Activated CD4-positive, alpha-beta memory T cell treated with anti-CD3 and anti-CD28 coated beads for 36 hours (primary cell): Measurements from ENCODE around the gene TDRD7. TPM values are rescaled to one million over a fixed set of nuclear protein-coding genes. Genes with fewer than 3 reads are reported as not detected.

Source experiments
- CTCF ChIA-PET: fragments of 350-600 bp; sonication (Branson Sonifier 250); formaldehyde crosslinking; loops from one replicate; lab custom pipeline; 2021; ENCODE audit warnings: antibody characterized with exemption, inconsistent platforms; lab: Charles Lee
- POLR2A ChIA-PET: fragments of 350-600 bp; sonication (Branson Sonifier 250); formaldehyde crosslinking; loops from one replicate; lab custom pipeline; 2021; ENCODE audit warnings: antibody characterized with exemption; lab: Charles Lee
- DNase-seq: peaks from one replicate; pipeline ENCODE4 v3.0.0-alpha.2; 2020
- H3K27ac Mint-ChIP-seq: one replicate; pipeline ENCODE4 v1.8.0; 2021; ENCODE audit warnings: mixed read lengths
- H3K27me3 Mint-ChIP-seq: one replicate; pipeline ENCODE4 v1.8.0; 2021; ENCODE audit warnings: mixed read lengths
- H3K36me3 Mint-ChIP-seq: one replicate; pipeline ENCODE4 v1.8.0; 2021; ENCODE audit warnings: mixed read lengths
- H3K4me1 Mint-ChIP-seq: one replicate; pipeline ENCODE4 v1.8.0; 2021; ENCODE audit warnings: low read depth, mixed read lengths
- H3K4me3 Mint-ChIP-seq: one replicate; pipeline ENCODE4 v1.8.0; 2021; ENCODE audit warnings: mild to moderate bottlenecking, mixed read lengths
- H3K9me3 Mint-ChIP-seq: one replicate; pipeline ENCODE4 v1.8.0; 2021; ENCODE audit warnings: mixed read lengths
- intact Hi-C: fragments of 100-400 bp; cut with micrococcal nuclease; formaldehyde crosslinking; loops from one replicate; pipeline ENCODE4 v1.15.1; 2023
- total RNA-seq, 2 experiments: library from RNA; stranded (reverse); gene quantifications; one replicate each; pipeline ENCODE4 v1.2.3, GENCODE V29; 2021

TDRD7 gene
- total RNA-seq, 2 experiments from 2014 or later, result 12.3 to 12.5 TPM

GRCh38 chr9:97373331-97373730, 38.6 kb upstream of the TDRD7 start:
- Mint-ChIP-seq H3K4me1 (no peaks in the 10 kb centered on the region), H3K4me3 (no peak overlapping the region), H3K36me3 (peaks cover 12% of the 10 kb centered on the region), H3K27me3 (no peaks in the 10 kb centered on the region), H3K27ac (no peak overlapping the region), H3K9me3 (peaks cover 6% of the 10 kb centered on the region)
- POLR2A ChIA-PET, result no interaction called here
- DNase-seq, result no peak
- intact Hi-C loops, result no loop called here
- CTCF ChIA-PET, result no interaction called here

GRCh38 chr9:97374811-97375210, 37.1 kb upstream of the TDRD7 start:
- Mint-ChIP-seq H3K9me3 (no peaks in the 10 kb centered on the region), H3K4me3 (no peak overlapping the region), H3K36me3 (peaks cover 7% of the 10 kb centered on the region), H3K4me1 (no peaks in the 10 kb centered on the region), H3K27ac (no peak overlapping the region), H3K27me3 (no peaks in the 10 kb centered on the region)
- intact Hi-C loops, result no loop called here
- POLR2A ChIA-PET, result no interaction called here
- no peak for DNase-seq
- CTCF ChIA-PET, result interaction anchor here (2.3 kb wide), 1 partner anchor 12 kb away, joined by 13 read pairs; no protein-coding TSS in a partner anchor

GRCh38 chr9:97376902-97377301, 35.0 kb upstream of the TDRD7 start:
- ChIA-PET CTCF (interaction anchor here (1.8 kb wide), 1 partner anchor 10 kb away, joined by 7 read pairs; no protein-coding TSS in a partner anchor), POLR2A (no interaction called here)
- no peak for DNase-seq
- no peaks in the 10 kb centered on the region for H3K9me3 Mint-ChIP-seq
- intact Hi-C loops, result no loop called here
- H3K27ac Mint-ChIP-seq, result no peak overlapping the region
- H3K4me1 Mint-ChIP-seq, result no peaks in the 10 kb centered on the region
- H3K4me3 Mint-ChIP-seq, result no peak overlapping the region
- no peaks in the 10 kb centered on the region for H3K27me3 Mint-ChIP-seq
- no peaks in the 10 kb centered on the region for H3K36me3 Mint-ChIP-seq

- H3K36me3 Mint-ChIP-seq, result no peaks in the 10 kb centered on the region
- no peak for DNase-seq
- no peak overlapping the region for H3K27ac Mint-ChIP-seq
- ChIA-PET CTCF (interaction anchor here (1.1 kb wide), 1 partner anchor 234 kb away, joined by 3 read pairs; no protein-coding TSS in a partner anchor), POLR2A (no interaction called here)
- H3K27me3 Mint-ChIP-seq, result peaks cover 9% of the 10 kb centered on the region
- H3K4me1 Mint-ChIP-seq, result no peaks in the 10 kb centered on the region
- intact Hi-C loops, result no loop called here
- H3K9me3 Mint-ChIP-seq, result no peaks in the 10 kb centered on the region
- no peak overlapping the region for H3K4me3 Mint-ChIP-seq
Observed at GRCh38 chr9:97382099-97382718, 29.7 kb upstream of the TDRD7 start.

- DNase-seq, result no peak
- ChIA-PET CTCF (interaction anchor here (0.8 to 4.1 kb wide), 8 partner anchors 13 to 231 kb away, joined by 3 to 45 read pairs (median 4); no protein-coding TSS in a partner anchor), POLR2A (no interaction called here)
- Mint-ChIP-seq H3K4me3 (no peak overlapping the region), H3K36me3 (no peaks in the 10 kb centered on the region), H3K27me3 (peaks cover 14% of the 10 kb centered on the region), H3K27ac (no peak overlapping the region), H3K9me3 (no peaks in the 10 kb centered on the region), H3K4me1 (peaks cover 15% of the 10 kb centered on the region)
- intact Hi-C loops, result loop anchor here (5.0 kb wide), 1 partner anchor 213 kb away; no protein-coding TSS in a partner anchor
Observed at GRCh38 chr9:97384406-97385262, 27.3 kb upstream of the TDRD7 start.

GRCh38 chr9:97385626-97386264, 26.2 kb upstream of the TDRD7 start:
- POLR2A ChIA-PET, result interaction anchor here (0.8 kb wide), 1 partner anchor 12 kb away, joined by 3 read pairs; no protein-coding TSS in a partner anchor
- peaks cover 16% of the 10 kb centered on the region for H3K4me1 Mint-ChIP-seq
- CTCF ChIA-PET, result interaction anchor here (0.8 to 4.1 kb wide), 15 partner anchors 11 to 529 kb away, joined by 3 to 45 read pairs (median 12); partner anchors contain the start of gene TDRD7
- H3K27me3 Mint-ChIP-seq, result peaks cover 14% of the 10 kb centered on the region
- no peaks in the 10 kb centered on the region for H3K9me3 Mint-ChIP-seq
- H3K27ac Mint-ChIP-seq, result no peak overlapping the region
- DNase-seq, result no peak
- no peaks in the 10 kb centered on the region for H3K36me3 Mint-ChIP-seq
- intact Hi-C loops, result loop anchor here (5.0 kb wide), 1 partner anchor 212 kb away; no protein-coding TSS in a partner anchor
- H3K4me3 Mint-ChIP-seq, result no peak overlapping the region

GRCh38 chr9:97386265-97386633, 25.6 kb upstream of the TDRD7 start:
- intact Hi-C loops, result loop anchor here (5.0 kb wide), 1 partner anchor 211 kb away; no protein-coding TSS in a partner anchor
- POLR2A ChIA-PET, result interaction anchor here (0.8 kb wide), 1 partner anchor 11 kb away, joined by 3 read pairs; no protein-coding TSS in a partner anchor

GRCh38 chr9:97386733-97387503, 25.0 kb upstream of the TDRD7 start:
- peak; percentile 87 for DNase-seq
- ChIA-PET CTCF (interaction anchor here (0.6 to 4.1 kb wide), 32 partner anchors 10 to 530 kb away, joined by 3 to 45 read pairs (median 5); partner anchors contain the start of genes TDRD7 and TMOD1), POLR2A (no interaction called here)
- H3K36me3 Mint-ChIP-seq, result no peaks in the 10 kb centered on the region
- intact Hi-C loops, result loop anchor here (1.0 to 5.0 kb wide), 2 partner anchors 210 to 228 kb away; no protein-coding TSS in a partner anchor
- no peak overlapping the region for H3K27ac Mint-ChIP-seq
- no peaks in the 10 kb centered on the region for H3K9me3 Mint-ChIP-seq
- no peak overlapping the region for H3K4me3 Mint-ChIP-seq
- H3K4me1 Mint-ChIP-seq, result peaks cover 16% of the 10 kb centered on the region
- peaks cover 19% of the 10 kb centered on the region for H3K27me3 Mint-ChIP-seq

More at GRCh38 chr9:97386265-97386633, 25.6 kb upstream of the TDRD7 start:
- CTCF ChIA-PET, result interaction anchor here (0.9 to 4.1 kb wide), 18 partner anchors 9 to 530 kb away, joined by 3 to 45 read pairs (median 8); partner anchors contain the start of gene TDRD7
- no peak overlapping the region for H3K4me3 Mint-ChIP-seq
- peaks cover 16% of the 10 kb centered on the region for H3K4me1 Mint-ChIP-seq
- no peaks in the 10 kb centered on the region for H3K9me3 Mint-ChIP-seq
- DNase-seq, result no peak
- no peaks in the 10 kb centered on the region for H3K36me3 Mint-ChIP-seq
- peaks cover 15% of the 10 kb centered on the region for H3K27me3 Mint-ChIP-seq
- H3K27ac Mint-ChIP-seq, result no peak overlapping the region

- no peaks in the 10 kb centered on the region for H3K36me3 Mint-ChIP-seq
- no peak overlapping the region for H3K27ac Mint-ChIP-seq
- POLR2A ChIA-PET, result no interaction called here
- CTCF ChIA-PET, result interaction anchor here (0.6 to 4.1 kb wide), 29 partner anchors 10 to 531 kb away, joined by 3 to 45 read pairs (median 6); partner anchors contain the start of genes TDRD7 and TMOD1
- H3K9me3 Mint-ChIP-seq, result no peaks in the 10 kb centered on the region
- intact Hi-C loops, result loop anchor here (1.0 to 5.0 kb wide), 2 partner anchors 210 to 228 kb away; no protein-coding TSS in a partner anchor
- H3K4me3 Mint-ChIP-seq, result no peak overlapping the region
- peaks cover 16% of the 10 kb centered on the region for H3K4me1 Mint-ChIP-seq
- DNase-seq, result no peak
- H3K27me3 Mint-ChIP-seq, result peaks cover 19% of the 10 kb centered on the region
Observed at GRCh38 chr9:97387504-97387886, 24.4 kb upstream of the TDRD7 start.

- Mint-ChIP-seq H3K27ac (no peak overlapping the region), H3K4me3 (no peak overlapping the region), H3K36me3 (no peaks in the 10 kb centered on the region), H3K4me1 (peaks cover 16% of the 10 kb centered on the region), H3K27me3 (peaks cover 19% of the 10 kb centered on the region), H3K9me3 (no peaks in the 10 kb centered on the region)
- ChIA-PET CTCF (interaction anchor here (0.6 to 4.1 kb wide), 19 partner anchors 9 to 532 kb away, joined by 3 to 45 read pairs (median 6); partner anchors contain the start of gene TDRD7), POLR2A (no interaction called here)
- DNase-seq, result no peak
- intact Hi-C loops, result loop anchor here (1.0 to 5.0 kb wide), 3 partner anchors 9 to 227 kb away; no protein-coding TSS in a partner anchor
Observed at GRCh38 chr9:97387936-97388684, 23.8 kb upstream of the TDRD7 start.
